ENCODE data around the gene ULBP2.
A peak's percentile ranks its signal among the peaks of the same experiment; 100 is the strongest.
"Not testable (repeated sequence)": the region's sequence is repeated elsewhere in the genome, so short reads cannot be mapped to it uniquely, and the experiment has no call there.

Gene ULBP2

GRCh38 chr6:149908480-149908879, 33.3 kb upstream of the ULBP2 start:
- DNase-seq (ENCODE audit: low read depth in 2 of 2): not testable (repeated sequence)

GRCh38 chr6:149909701-149910470, 31.9 kb upstream of the ULBP2 start:
- DNase-seq (ENCODE audit: low read depth in 2 of 2): no peak

- no peak for DNase-seq (ENCODE audit: low read depth in 2 of 2)
Observed at GRCh38 chr6:149910721-149911151, 31.1 kb upstream of the ULBP2 start.

GRCh38 chr6:149912680-149913079, 29.1 kb upstream of the ULBP2 start:
- not testable (repeated sequence) for DNase-seq (ENCODE audit: low read depth in 2 of 2)

GRCh38 chr6:149913085-149913484, 28.7 kb upstream of the ULBP2 start:
- DNase-seq (ENCODE audit: low read depth in 2 of 2): no peak

- no peak for DNase-seq (ENCODE audit: low read depth in 2 of 2)
Observed at GRCh38 chr6:149913540-149914240, 28.1 kb upstream of the ULBP2 start.

- no peak for DNase-seq (ENCODE audit: low read depth in 2 of 2)
Observed at GRCh38 chr6:149915970-149916865, 25.6 kb upstream of the ULBP2 start.

GRCh38 chr6:149917679-149918078, 24.1 kb upstream of the ULBP2 start:
- DNase-seq (ENCODE audit: low read depth in 2 of 2): no peak

- DNase-seq (ENCODE audit: low read depth in 2 of 2): no peak
Observed at GRCh38 chr6:149918151-149918905, 23.5 kb upstream of the ULBP2 start.

- DNase-seq (ENCODE audit: low read depth in 2 of 2): not testable (repeated sequence)
Observed at GRCh38 chr6:149919126-149919833, 22.5 kb upstream of the ULBP2 start.

GRCh38 chr6:149919834-149920225, 22.0 kb upstream of the ULBP2 start:
- no peak for DNase-seq (ENCODE audit: low read depth in 2 of 2)

- no peak for DNase-seq (ENCODE audit: low read depth in 2 of 2)
Observed at GRCh38 chr6:149921361-149921760, 20.5 kb upstream of the ULBP2 start.

GRCh38 chr6:149922091-149922490, 19.7 kb upstream of the ULBP2 start:
- DNase-seq (ENCODE audit: low read depth in 2 of 2): not testable (repeated sequence)

GRCh38 chr6:149922642-149923326, 19.0 kb upstream of the ULBP2 start, which contains the start of gene RAET1G:
Gene RAET1G (minus strand): TSS chr6:149923121. CDS start chr6:149923010, 111 bp downstream.
- peak; percentile 65 to 74 for DNase-seq (ENCODE audit: low read depth in 2 of 2)

GRCh38 chr6:149923327-149923986, 18.4 kb upstream of the ULBP2 start:
- DNase-seq (ENCODE audit: low read depth in 2 of 2): no peak

- no peak for DNase-seq (ENCODE audit: low read depth in 2 of 2)
Observed at GRCh38 chr6:149924206-149924932, 17.4 kb upstream of the ULBP2 start.

GRCh38 chr6:149924933-149925252, 16.9 kb upstream of the ULBP2 start:
- DNase-seq (ENCODE audit: low read depth in 2 of 2): no peak

- no peak for DNase-seq (ENCODE audit: low read depth in 2 of 2)
Observed at GRCh38 chr6:149925253-149925973, 16.4 kb upstream of the ULBP2 start.
